Neural cell (in vitro differentiated cells): ENCODE results near the gene VEZF1. TPM values are rescaled to one million over a fixed set of nuclear protein-coding genes. Genes with fewer than 3 reads are reported as not detected.

ENCODE experiments used
- H2AFZ ChIP-seq: fragments of 200-600, 300-800 bp; sonication (generic), shearing (Covaris generic); 2 replicates; pipeline ENCODE4 v1.6.0; 2014; ENCODE audit warnings: low read depth, mild to moderate bottlenecking, antibody characterized with exemption, low read length, moderate library complexity
- H3F3A ChIP-seq: fragments of 200-600 bp; shearing (Covaris generic); 2 replicates; pipeline ENCODE4 v1.6.1; 2016; ENCODE audit warnings: mild to moderate bottlenecking, moderate library complexity, mixed read lengths, antibody characterized with exemption, low read length; ENCODE audit not compliant: insufficient read depth, poor library complexity, severe bottlenecking
- H3K27ac ChIP-seq: fragments of 200-600, 300-800 bp; sonication (generic), shearing (Covaris generic); 2 replicates; pipeline ENCODE4 v1.5.1; 2014; ENCODE audit warnings: mild to moderate bottlenecking, low read length, moderate library complexity
- H3K27me3 ChIP-seq: fragments of 300-800, 200-600 bp; sonication (generic), shearing (Covaris generic); 2 replicates; pipeline ENCODE4 v1.6.0; 2014; ENCODE audit warnings: mild to moderate bottlenecking, low read depth, low read length, moderate library complexity; ENCODE audit not compliant: insufficient read depth
- H3K36me3 ChIP-seq: fragments of 300-800, 200-600 bp; sonication (generic), shearing (Covaris generic); 2 replicates; pipeline ENCODE4 v1.5.1; 2014; ENCODE audit warnings: mild to moderate bottlenecking, antibody characterized with exemption, low read length, moderate library complexity; ENCODE audit not compliant: insufficient read depth
- H3K4me2 ChIP-seq: fragments of 300-800, 200-600 bp; sonication (generic), shearing (Covaris generic); 2 replicates; pipeline ENCODE4 v1.6.0; 2014; ENCODE audit warnings: mild to moderate bottlenecking, low read length
- H3K4me3 ChIP-seq: fragments of 300-800, 200-600 bp; sonication (generic), shearing (Covaris generic); 2 replicates; pipeline ENCODE4 v1.5.1; 2014; ENCODE audit warnings: mild to moderate bottlenecking, low read length, moderate library complexity
- H3K79me2 ChIP-seq: fragments of 200-600 bp; shearing (Covaris generic); replicated peaks from 2 replicates; pipeline ENCODE4 v1.6.0; 2014; ENCODE audit warnings: mild to moderate bottlenecking, low read length, moderate library complexity; ENCODE audit not compliant: insufficient read depth
- H3K9ac ChIP-seq: fragments of 300-800, 200-600 bp; sonication (generic), shearing (Covaris generic); 2 replicates; pipeline ENCODE4 v1.6.1; 2016; ENCODE audit warnings: mild to moderate bottlenecking, low read length, mixed read lengths
- H3K9me2 ChIP-seq: fragments of 200-600 bp; shearing (Covaris generic); 2 replicates; pipeline ENCODE4 v1.6.1; 2016; ENCODE audit warnings: mild to moderate bottlenecking, low read length, mixed read lengths; ENCODE audit not compliant: insufficient read depth
- H3K9me3 ChIP-seq: fragments of 200-600, 300-800 bp; sonication (generic), shearing (Covaris generic); 2 replicates; pipeline ENCODE4 v1.6.1; 2016; ENCODE audit warnings: mild to moderate bottlenecking, mixed run types, low read length, moderate library complexity, mixed read lengths
- H4K20me1 ChIP-seq: fragments of 200-600 bp; shearing (Covaris generic); 2 replicates; pipeline ENCODE4 v1.6.1; 2016; ENCODE audit warnings: mild to moderate bottlenecking, mixed run types; ENCODE audit not compliant: insufficient read depth
- EP300 ChIP-seq: fragments of 450-650 bp; conservative IDR thresholded peaks from 2 replicates; pipeline ENCODE4 v1.6.1; 2014; ENCODE audit warnings: antibody characterized with exemption, mild to moderate bottlenecking, moderate library complexity; ENCODE audit not compliant: poor library complexity, severe bottlenecking
- EZH2 ChIP-seq: fragments of 200-600, 300-800 bp; shearing (Covaris generic), sonication (generic); IDR thresholded peaks from 2 replicates; pipeline ENCODE4 v1.6.1; 2014; ENCODE audit warnings: antibody characterized with exemption, low read length, borderline replicate concordance, mild to moderate bottlenecking; ENCODE audit not compliant: insufficient read depth, poor library complexity, severe bottlenecking
- MXI1 ChIP-seq: fragments of 450-650 bp; conservative IDR thresholded peaks from 2 replicates; pipeline ENCODE4 v1.6.1; 2014; ENCODE audit warnings: antibody characterized with exemption, mild to moderate bottlenecking; ENCODE audit not compliant: poor library complexity, severe bottlenecking
- POLR2AphosphoS5 ChIP-seq: IDR thresholded peaks from 2 replicates; pipeline ENCODE4 v1.6.1; 2012
- RAD21 ChIP-seq: fragments of 450-650 bp; conservative IDR thresholded peaks from 2 replicates; pipeline ENCODE4 v1.6.1; 2014; ENCODE audit warnings: antibody characterized with exemption, mild to moderate bottlenecking, moderate library complexity
- REST ChIP-seq: IDR thresholded peaks from 2 replicates; pipeline ENCODE4 v1.6.1; 2012; ENCODE audit warnings: borderline replicate concordance
- SMC3 ChIP-seq: fragments of 450-650 bp; conservative IDR thresholded peaks from 2 replicates; pipeline ENCODE4 v1.6.1; 2014; ENCODE audit warnings: antibody characterized with exemption, mild to moderate bottlenecking, moderate library complexity; ENCODE audit not compliant: poor library complexity
- TAF1 ChIP-seq: IDR thresholded peaks from 2 replicates; pipeline ENCODE4 v1.6.1; 2012; ENCODE audit warnings: low read depth
- polyA minus RNA-seq: library from RNA; depleted of rRNA, polyadenylated mRNA; stranded (reverse); fragments of >200 nt; gene quantifications from 2 replicates; pipeline ENCODE4 v1.2.3, GENCODE V29; 2014
- polyA plus RNA-seq: library from polyadenylated mRNA; depleted of rRNA; stranded (reverse); fragments of >200 nt; gene quantifications from 2 replicates; pipeline ENCODE4 v1.2.3, GENCODE V29; 2014
- TF ChIP-seq, protein P1 (sequence below): fragments of 450-650 bp; IDR thresholded peaks from 2 replicates; pipeline ENCODE4 v1.5.1; 2014; ENCODE audit warnings: antibody characterized with exemption, mild to moderate bottlenecking, moderate library complexity; ENCODE audit not compliant: poor library complexity, severe bottlenecking

The VEZF1 gene
- polyA plus RNA-seq (54.7 and 64.6 TPM in 2 replicates), polyA minus RNA-seq (144 and 163 TPM in 2 replicates)

- H3K27me3 ChIP-seq, result no peaks in the 10 kb centered on the region
- H3K4me3 ChIP-seq, result peak within 1 kb of the TSS; percentile 91
- peak within 1 kb of the TSS; percentile 95 for H3K9ac ChIP-seq
- H3F3A ChIP-seq, result peaks cover 5% of the 10 kb centered on the region
- peak within 1 kb of the TSS; percentile 74 for H2AFZ ChIP-seq
- H3K9me3 ChIP-seq, result no peaks in the 10 kb centered on the region
- H3K36me3 ChIP-seq, result no peaks in the 10 kb centered on the region
- peaks cover 47% of the 10 kb centered on the region for H3K79me2 ChIP-seq
- no peaks in the 10 kb centered on the region for H3K9me2 ChIP-seq
- peak within 1 kb of the TSS; percentile 91 for H3K27ac ChIP-seq
- peaks cover 16% of the 10 kb centered on the region for H4K20me1 ChIP-seq
- H3K4me2 ChIP-seq, result peak within 1 kb of the TSS; percentile 93
- TF ChIP-seq, protein P1, sequence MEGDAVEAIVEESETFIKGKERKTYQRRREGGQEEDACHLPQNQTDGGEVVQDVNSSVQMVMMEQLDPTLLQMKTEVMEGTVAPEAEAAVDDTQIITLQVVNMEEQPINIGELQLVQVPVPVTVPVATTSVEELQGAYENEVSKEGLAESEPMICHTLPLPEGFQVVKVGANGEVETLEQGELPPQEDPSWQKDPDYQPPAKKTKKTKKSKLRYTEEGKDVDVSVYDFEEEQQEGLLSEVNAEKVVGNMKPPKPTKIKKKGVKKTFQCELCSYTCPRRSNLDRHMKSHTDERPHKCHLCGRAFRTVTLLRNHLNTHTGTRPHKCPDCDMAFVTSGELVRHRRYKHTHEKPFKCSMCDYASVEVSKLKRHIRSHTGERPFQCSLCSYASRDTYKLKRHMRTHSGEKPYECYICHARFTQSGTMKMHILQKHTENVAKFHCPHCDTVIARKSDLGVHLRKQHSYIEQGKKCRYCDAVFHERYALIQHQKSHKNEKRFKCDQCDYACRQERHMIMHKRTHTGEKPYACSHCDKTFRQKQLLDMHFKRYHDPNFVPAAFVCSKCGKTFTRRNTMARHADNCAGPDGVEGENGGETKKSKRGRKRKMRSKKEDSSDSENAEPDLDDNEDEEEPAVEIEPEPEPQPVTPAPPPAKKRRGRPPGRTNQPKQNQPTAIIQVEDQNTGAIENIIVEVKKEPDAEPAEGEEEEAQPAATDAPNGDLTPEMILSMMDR, result no peak
- TF ChIP-seq MXI1 (peak; percentile 39), REST (peak; percentile 43), TAF1 (peak; percentile 70), RAD21 (no peak)
These were observed at the start of gene VEZF1 for GRCh38 chr17:57987581-57988300. Gene VEZF1 (minus strand): TSS chr17:57988254. CDS start chr17:57988111, 143 bp downstream.

DNA sequence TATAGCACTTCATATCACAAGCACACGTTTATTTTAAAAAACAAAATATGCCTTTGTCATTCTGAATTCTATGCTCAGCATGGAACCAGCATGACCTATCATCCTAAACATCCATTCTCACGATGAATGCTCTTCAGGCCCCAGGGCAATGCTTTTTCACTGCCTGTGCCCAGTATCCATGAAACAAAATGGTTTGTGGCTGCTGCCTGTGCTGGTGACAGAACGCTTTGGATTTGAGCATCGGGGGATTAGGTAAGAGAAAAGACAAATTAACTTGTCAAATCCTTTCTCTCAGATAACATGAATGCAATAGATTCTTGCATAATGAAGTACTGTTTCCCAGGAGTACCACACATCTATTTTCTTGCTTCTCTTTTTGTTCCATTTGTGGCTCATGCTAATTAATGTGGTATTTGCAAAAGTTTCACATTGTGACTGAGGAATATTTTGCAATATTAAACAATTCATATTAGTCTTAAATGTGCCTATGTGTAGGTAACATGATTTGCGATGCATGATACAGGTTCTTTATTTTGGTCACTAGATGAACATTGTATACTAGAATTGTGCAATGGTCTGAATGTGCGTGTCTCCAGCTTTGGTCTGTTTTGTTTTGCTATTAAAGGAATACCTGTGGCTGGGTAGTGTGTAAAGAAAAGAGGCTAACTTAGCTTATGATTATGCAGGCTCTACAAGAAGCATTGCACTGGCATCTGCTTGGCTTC is 44.8 kb upstream of the VEZF1 start:
- Histone ChIP-seq H3K9me2 (no peaks in the 10 kb centered on the region), H3K9ac (peak overlapping the region; percentile 59), H3K9me3 (no peaks in the 10 kb centered on the region), H3K4me2 (peak overlapping the region; percentile 68), H4K20me1 (no peaks in the 10 kb centered on the region), H3K27ac (peak overlapping the region; percentile 96), H2AFZ (peak overlapping the region; percentile 2), H3K4me3 (peak overlapping the region; percentile 53), H3K36me3 (no peaks in the 10 kb centered on the region), H3K27me3 (no peaks in the 10 kb centered on the region), H3F3A (peaks cover 4% of the 10 kb centered on the region), H3K79me2 (no peaks in the 10 kb centered on the region)
- TF ChIP-seq SMC3 (peak; percentile 35), EP300 (peak; percentile 83), EZH2 (no peak), MXI1 (peak; percentile 45), REST (peak; percentile 29), POLR2AphosphoS5 (peak; percentile 75)
- TF ChIP-seq, protein P1, result no peak
